DOHH2 (cell line): ENCODE data around the gene KCNIP3.
A peak's percentile ranks its signal among the peaks of the same experiment; 100 is the strongest.
"Not testable (repeated sequence)": the region's sequence is repeated elsewhere in the genome, so short reads cannot be mapped to it uniquely, and the experiment has no call there.

Experiments
- H3F3A ChIP-seq: fragments of 200-600 bp; sonication (generic), shearing (Covaris generic); 2 replicates; pipeline ENCODE4 v1.6.0; 2016; ENCODE audit warnings: antibody characterized with exemption, mild to moderate bottlenecking; ENCODE audit not compliant: control insufficient read depth, insufficient read depth
- H3K27ac ChIP-seq: fragments of 200-600 bp; sonication (generic); 2 replicates; pipeline ENCODE4 v1.5.1; 2014; ENCODE audit warnings: low read depth, mild to moderate bottlenecking, low read length, moderate library complexity
- H3K27me3 ChIP-seq: fragments of 200-600 bp; sonication (generic); 2 replicates; pipeline ENCODE4 v1.6.1; 2014; ENCODE audit warnings: mild to moderate bottlenecking, low read length, mixed read lengths; ENCODE audit not compliant: control insufficient read depth
- H3K36me3 ChIP-seq: fragments of 200-600 bp; sonication (generic); 2 replicates; pipeline ENCODE4 v1.6.1; 2014; ENCODE audit warnings: mild to moderate bottlenecking, low read length, moderate library complexity, mixed read lengths; ENCODE audit not compliant: control insufficient read depth
- H3K4me1 ChIP-seq: fragments of 200-600 bp; sonication (generic); 2 replicates; pipeline ENCODE4 v1.6.1; 2014; ENCODE audit warnings: mild to moderate bottlenecking, low read length, mixed read lengths; ENCODE audit not compliant: control insufficient read depth
- H3K4me2 ChIP-seq: fragments of 200-600 bp; sonication (generic); 2 replicates; pipeline ENCODE4 v1.6.0; 2014; ENCODE audit warnings: mild to moderate bottlenecking, low read length, moderate library complexity
- H3K4me3 ChIP-seq: fragments of 200-600 bp; sonication (generic); 2 replicates; pipeline ENCODE4 v1.5.1; 2014; ENCODE audit warnings: mild to moderate bottlenecking, low read length, mixed read lengths
- H3K79me2 ChIP-seq: fragments of 200-600 bp; sonication (generic); 2 replicates; pipeline ENCODE4 v1.6.1; 2014; ENCODE audit warnings: mild to moderate bottlenecking, low read length, mixed read lengths; ENCODE audit not compliant: control insufficient read depth
- H3K9me2 ChIP-seq: fragments of 200-600 bp; sonication (generic); replicated peaks from 2 replicates; pipeline ENCODE4 v1.6.1; 2014; ENCODE audit warnings: mild to moderate bottlenecking, low read length, mixed read lengths; ENCODE audit not compliant: control insufficient read depth
- H3K9me3 ChIP-seq: fragments of 200-600 bp; sonication (generic); 2 replicates; pipeline ENCODE4 v1.6.1; 2014; ENCODE audit warnings: antibody characterized with exemption, low read length, mixed read lengths; ENCODE audit not compliant: control insufficient read depth, insufficient read depth
- H4K20me1 ChIP-seq: fragments of 200-600 bp; sonication (generic); 2 replicates; pipeline ENCODE4 v1.6.0; 2014; ENCODE audit warnings: low read depth, mild to moderate bottlenecking, antibody characterized with exemption, low read length, moderate library complexity; ENCODE audit not compliant: control insufficient read depth, insufficient read depth
- CTCF ChIP-seq: fragments of 200-600 bp; sonication (generic); IDR thresholded peaks from one replicate; pipeline ENCODE4 v1.5.1; 2014; ENCODE audit warnings: antibody characterized with exemption, mild to moderate bottlenecking, low read depth, low read length; ENCODE audit not compliant: poor library complexity, severe bottlenecking
- EZH2phosphoT487 ChIP-seq: fragments of 200-600 bp; sonication (generic); IDR thresholded peaks from 2 replicates; pipeline ENCODE4 v1.6.1; 2017; ENCODE audit warnings: borderline replicate concordance, mild to moderate bottlenecking, antibody characterized with exemption, low read length, moderate library complexity, mixed read lengths

Gene KCNIP3

GRCh38 chr2:95402370-95403203 lies 105.4 kb downstream of the KCNIP3 start, which contains the start of gene FAHD2A:
TSS of gene FAHD2A (plus strand) at chr2:95402708. CDS start at chr2:95405559, 2,851 bp downstream.
- Histone ChIP-seq H3K4me3 (peak within 1 kb of the TSS; percentile 98), H3K36me3 (0 out of 2 replicates have a peak, but pooled peaks cover 4% of the 10 kb centered on the region), H3F3A (no peaks in the 10 kb centered on the region), H3K27me3 (no peaks in the 10 kb centered on the region), H3K9me2 (no peaks in the 10 kb centered on the region), H3K4me1 (peaks cover 13% of the 10 kb centered on the region), H3K4me2 (peak within 1 kb of the TSS; percentile 88), H4K20me1 (no peaks in the 10 kb centered on the region), H3K27ac (peak within 1 kb of the TSS; percentile 35), H3K9me3 (no peaks in the 10 kb centered on the region), H3K79me2 (peaks cover 27% of the 10 kb centered on the region)
- TF ChIP-seq EZH2phosphoT487 (no peak), CTCF (no peak)

- H3K9me2 ChIP-seq, H3K36me3 ChIP-seq, H4K20me1 ChIP-seq, H3F3A ChIP-seq, H3K9me3 ChIP-seq, H3K27me3 ChIP-seq, H3K27ac ChIP-seq: not testable (repeated sequence)
- peak; percentile 63 for TF ChIP-seq CTCF
- H3K4me3 ChIP-seq, result peak overlapping the region; percentile 98
- peaks cover 13% of the 10 kb centered on the region for H3K4me1 ChIP-seq
- H3K4me2 ChIP-seq, result peak overlapping the region; percentile 88
- H3K79me2 ChIP-seq, result peaks cover 27% of the 10 kb centered on the region
Measured at GRCh38 chr2:95403204-95403721, 106.1 kb downstream of the KCNIP3 start.

- H3K27me3 ChIP-seq, H3K9me3 ChIP-seq, H3K9me2 ChIP-seq, H3K36me3 ChIP-seq, H4K20me1 ChIP-seq, H3F3A ChIP-seq, H3K27ac ChIP-seq: not testable (repeated sequence)
- Histone ChIP-seq H3K4me1 (peaks cover 13% of the 10 kb centered on the region), H3K4me3 (peak overlapping the region; percentile 98), H3K4me2 (peak overlapping the region; percentile 88), H3K79me2 (peaks cover 27% of the 10 kb centered on the region)
Measured at GRCh38 chr2:95403824-95404223, 106.7 kb downstream of the KCNIP3 start.

- peaks cover 13% of the 10 kb centered on the region for H3K4me1 ChIP-seq
- not testable (repeated sequence) for H3K36me3 ChIP-seq, H3K4me2 ChIP-seq, H3K9me3 ChIP-seq, H3K27me3 ChIP-seq, H4K20me1 ChIP-seq, H3K27ac ChIP-seq, H3F3A ChIP-seq, H3K9me2 ChIP-seq, H3K4me3 ChIP-seq
- H3K79me2 ChIP-seq, result peaks cover 27% of the 10 kb centered on the region
Measured at GRCh38 chr2:95404676-95405075, 107.5 kb downstream of the KCNIP3 start.

- not testable (repeated sequence) for H3K9me3 ChIP-seq, H3K27me3 ChIP-seq, H4K20me1 ChIP-seq, H3K9me2 ChIP-seq, H3K4me3 ChIP-seq, H3K27ac ChIP-seq, H3K79me2 ChIP-seq, H3K36me3 ChIP-seq, H3K4me1 ChIP-seq, H3K4me2 ChIP-seq, H3F3A ChIP-seq
Measured at GRCh38 chr2:95411239-95411638, 114.1 kb downstream of the KCNIP3 start.
